GM18868 (cell line): Measurements from ENCODE around the gene PAX8.
"Not testable (repeated sequence)": the region's sequence is repeated elsewhere in the genome, so short reads cannot be mapped to it uniquely, and the experiment has no call there.

Experiments
- ATAC-seq: cut with Tn5 transposase; IDR thresholded peaks from one replicate; pipeline ENCODE4 v1.9.1; 2021; ENCODE audit warnings: mild to moderate bottlenecking, moderate library complexity; ENCODE audit not compliant: unreplicated experiment

Gene PAX8

DNA sequence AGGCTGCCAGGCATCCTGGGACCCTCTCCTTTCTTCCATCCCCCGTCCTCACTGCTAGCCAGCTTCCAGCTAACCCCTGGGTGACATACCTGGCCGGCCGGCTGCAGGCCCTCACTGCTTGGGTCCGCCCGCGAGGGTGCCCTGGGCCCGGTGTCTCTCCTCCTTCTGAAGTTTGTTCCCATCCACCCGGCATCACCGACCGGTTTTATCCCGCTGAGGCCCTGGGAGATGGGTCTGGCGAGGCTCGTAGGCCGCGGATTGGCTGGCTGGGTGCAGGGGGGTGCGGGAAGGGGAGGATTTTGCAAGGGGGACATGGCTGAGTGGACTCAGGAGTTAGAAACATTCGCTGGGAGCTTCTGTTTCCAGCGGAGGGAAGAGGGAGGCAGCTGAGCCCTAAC lies at the start of gene PAX8:
Gene PAX8, minus strand, starts transcription at position 180 of the 398 bp plus-strand sequence. CDS start 527 bp downstream, outside the sequence.
- no peak for ATAC-seq

DNA sequence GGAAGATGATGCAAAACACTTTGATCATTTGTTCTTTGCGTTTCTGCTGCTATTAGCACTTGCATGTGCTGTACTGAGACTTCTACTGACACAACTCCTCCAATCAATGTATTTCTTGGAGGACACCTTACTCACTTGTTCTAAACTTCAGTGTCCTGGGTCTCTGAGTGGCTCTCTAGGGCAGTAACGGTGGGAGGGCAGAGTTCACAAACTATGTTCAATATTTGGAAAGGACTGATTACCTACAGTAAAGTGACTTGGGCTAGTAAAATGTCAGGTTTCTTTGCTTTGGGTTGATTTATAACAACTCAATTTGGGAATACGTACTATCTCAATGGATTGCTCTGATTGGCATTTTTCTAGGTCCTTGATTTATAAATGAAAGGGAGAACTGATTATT lies 49.3 kb upstream of the PAX8 start:
- ATAC-seq, result no peak

DNA sequence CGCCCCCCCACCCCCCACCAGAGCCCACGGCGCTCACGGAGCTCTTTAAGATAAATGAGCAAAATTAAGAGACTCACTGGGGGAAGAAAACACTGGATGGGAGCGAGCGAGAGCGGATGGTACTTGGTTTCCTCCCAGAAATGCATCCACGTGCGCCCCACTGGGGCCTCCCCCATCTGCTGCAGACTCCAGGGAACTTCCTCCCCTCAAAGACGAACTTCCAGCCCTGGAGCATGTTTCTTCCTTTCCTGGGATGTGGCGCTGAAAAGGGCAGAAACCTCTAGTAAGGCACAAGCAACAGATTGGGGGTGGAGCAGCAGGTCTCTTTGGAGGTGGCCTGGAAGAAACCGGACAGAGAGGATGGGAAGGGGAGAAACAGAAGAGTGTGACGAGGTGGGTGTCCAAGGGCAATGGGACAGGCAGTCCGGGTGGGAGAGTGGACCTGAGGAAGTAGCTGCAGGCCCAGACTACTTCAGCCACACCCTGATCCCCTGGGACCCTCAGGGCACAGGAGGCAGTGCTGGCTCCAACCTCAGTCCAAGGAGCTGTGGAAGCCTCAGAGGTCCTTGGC lies 46.5 kb upstream of the PAX8 start:
- ATAC-seq, result not testable (repeated sequence)

DNA sequence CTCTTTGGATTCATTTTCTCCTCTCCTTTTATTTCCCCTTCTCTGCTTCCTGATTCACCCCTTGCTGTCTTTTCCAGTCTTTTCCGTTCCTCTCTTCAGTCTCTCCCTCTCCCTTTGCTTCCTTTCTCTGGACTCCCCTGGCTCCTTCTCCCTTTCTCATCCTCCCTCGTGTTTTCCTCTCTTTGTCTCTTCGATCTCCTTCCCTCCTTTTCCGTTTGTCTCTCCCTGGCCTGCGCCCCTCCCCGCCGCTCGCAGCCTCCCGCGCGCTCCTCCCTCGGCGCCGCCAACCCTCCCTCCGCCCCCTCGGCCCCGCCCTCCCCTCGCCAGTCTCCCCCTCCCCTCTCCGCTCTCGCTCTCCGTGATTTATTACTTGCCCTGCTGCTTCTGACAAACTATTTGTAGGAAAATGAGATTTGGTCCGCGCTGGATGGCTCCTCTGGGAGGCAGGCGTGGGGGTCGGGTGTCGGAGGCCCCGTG lies 46.0 kb upstream of the PAX8 start:
- ATAC-seq, result peak; percentile 48

DNA sequence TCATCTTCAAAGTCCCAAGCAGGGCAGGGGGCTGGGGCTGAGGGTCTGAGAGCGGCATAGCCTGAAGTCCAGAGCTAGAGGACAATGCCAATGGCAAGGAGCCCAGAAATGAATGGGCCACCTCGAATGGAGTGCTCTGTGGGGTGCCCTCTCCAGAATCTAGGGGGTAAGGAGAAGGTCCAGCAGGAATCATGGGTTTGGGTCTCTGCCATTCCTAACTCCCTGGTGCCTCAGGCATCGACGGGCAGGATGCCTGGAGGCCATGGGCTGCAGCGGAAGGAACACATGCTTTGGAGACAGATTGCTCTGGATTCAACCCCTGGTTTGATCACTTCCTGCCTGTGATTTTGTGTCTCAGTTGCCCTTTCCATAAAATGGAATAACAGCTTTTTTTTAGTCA lies 44.4 kb upstream of the PAX8 start:
- not testable (repeated sequence) for ATAC-seq

DNA sequence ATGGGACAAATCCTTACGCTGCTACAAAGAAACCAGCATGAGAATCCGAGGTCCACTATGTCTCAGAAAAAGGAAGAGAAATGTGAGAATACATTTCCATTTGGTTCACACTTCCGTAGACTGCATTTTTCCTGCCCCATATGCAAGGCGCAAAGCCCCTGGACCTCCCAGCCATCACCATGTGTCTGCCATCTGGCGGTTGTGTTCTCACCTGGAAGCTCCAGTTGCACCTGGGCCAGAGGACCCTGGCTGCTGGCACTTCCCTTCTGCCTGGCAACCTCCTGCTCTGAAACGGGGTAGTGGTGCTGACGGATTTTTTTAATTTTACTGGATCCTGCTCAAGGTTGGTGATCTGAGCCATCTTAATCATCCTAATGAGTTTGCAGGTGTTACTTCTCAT lies 41.4 kb upstream of the PAX8 start:
- ATAC-seq, result not testable (repeated sequence)

DNA sequence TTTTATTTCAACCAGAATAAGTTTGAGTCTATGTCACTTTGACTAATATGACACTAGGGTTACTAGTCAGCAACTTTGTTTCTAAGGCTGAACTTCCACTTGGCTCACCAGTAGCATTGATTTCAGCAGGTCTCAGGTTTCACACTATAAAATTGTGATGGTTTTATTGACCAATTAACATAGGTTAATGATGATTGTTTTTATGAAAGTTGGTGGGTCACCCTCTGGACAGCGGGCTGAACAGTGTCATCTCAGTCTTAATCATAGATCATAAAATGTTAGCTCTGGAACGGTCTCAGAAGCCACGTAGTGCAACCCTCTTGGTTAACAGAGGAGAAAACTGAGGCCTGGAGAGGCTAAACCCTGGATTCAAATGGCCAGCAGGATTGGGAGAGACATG lies 40.2 kb upstream of the PAX8 start:
- ATAC-seq, result not testable (repeated sequence)

DNA sequence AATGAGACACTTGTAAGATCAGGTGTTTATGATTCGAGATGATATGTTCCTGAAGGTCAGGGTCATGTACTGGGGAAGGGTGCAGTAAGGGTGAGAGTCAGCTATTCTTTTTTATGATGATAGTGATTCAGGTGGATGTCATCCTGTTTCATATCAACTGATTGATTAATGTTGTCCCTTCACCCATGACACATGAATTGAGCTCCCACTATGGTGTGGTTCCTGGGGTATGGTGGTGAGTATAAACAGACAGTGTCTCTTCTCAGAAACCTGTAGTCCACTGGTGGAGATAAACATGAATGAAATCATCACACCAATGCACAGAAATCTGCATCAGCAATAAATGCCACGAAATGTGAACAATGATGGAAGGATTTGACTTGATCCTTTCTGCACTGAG lies 37.4 kb upstream of the PAX8 start:
- ATAC-seq, result no peak

DNA sequence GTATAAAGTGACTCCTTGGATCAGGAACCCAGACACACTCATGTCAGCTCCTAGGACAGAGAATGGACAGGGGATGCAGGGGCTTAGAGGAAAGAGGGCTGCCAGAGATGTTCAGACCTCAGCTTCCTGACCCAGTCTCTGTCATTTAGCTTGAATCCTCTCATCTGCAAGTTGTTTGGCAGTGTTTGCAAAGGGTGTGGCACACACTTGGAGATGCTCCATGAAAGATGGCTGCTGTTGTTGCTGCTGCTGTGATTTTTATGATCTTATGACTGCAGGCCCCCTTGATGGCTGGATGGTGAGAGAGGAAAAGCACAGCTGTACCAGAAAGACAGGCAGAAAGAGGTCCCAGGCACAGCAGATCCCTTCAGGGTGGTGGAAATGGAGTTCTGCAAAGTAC lies 35.9 kb upstream of the PAX8 start:
- not testable (repeated sequence) for ATAC-seq

DNA sequence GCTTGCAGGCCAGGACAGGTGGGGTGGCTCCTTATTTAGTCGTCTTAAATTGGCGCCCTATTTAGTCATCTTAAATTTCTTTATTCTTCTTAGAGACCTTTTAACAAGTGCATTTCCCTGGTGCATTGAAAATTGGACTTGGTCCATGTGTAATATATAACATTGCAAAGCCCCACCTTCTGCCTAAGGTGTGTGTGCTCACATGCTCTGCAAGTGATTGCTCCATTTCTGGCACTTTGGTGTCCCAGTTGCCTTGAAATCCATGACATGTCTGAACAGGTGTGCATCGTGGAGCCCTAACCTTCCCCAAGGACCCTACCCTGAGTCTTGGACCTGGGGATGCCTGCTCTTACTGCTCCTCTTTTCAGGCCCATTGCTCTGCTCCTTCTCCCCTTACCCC lies 35.5 kb upstream of the PAX8 start:
- not testable (repeated sequence) for ATAC-seq

DNA sequence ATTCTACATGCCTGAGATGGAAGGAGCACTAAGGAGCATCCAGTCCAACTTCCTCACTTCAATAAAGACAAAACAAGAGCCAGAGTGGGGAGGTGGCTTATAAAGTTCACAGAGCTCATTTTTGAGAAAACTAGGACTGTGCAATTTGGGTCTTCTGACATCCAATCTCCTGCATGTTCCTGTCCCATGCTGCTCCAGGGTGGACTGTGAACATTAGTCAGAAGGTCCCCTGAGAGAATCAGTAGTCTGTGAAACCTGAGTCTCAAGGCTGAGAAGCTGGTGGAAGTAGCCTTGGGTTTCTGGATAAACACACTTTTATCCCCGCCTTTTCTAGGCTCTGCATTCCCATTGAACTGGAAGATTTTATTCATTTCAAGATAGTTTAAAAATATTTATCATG lies 33.1 kb upstream of the PAX8 start:
- ATAC-seq, result not testable (repeated sequence)

DNA sequence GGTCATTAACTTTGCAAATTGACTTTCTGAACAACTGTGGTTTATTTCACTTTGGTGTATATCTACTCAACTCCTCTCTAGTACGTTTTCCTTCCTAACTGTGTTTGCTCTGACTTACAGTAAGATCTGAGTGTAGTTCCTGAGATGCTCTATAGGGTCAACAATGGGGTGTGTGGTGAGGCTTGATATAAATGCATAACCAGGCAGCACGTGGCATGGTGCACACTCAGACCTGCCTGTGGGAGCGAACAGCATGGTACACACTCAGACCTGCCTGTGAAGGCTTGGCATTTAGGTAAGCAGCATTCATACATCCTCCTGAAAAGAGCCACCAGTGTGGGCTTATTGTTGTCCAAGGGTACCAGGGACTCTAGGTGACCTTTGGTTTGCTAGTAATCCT lies 32.5 kb upstream of the PAX8 start:
- not testable (repeated sequence) for ATAC-seq

DNA sequence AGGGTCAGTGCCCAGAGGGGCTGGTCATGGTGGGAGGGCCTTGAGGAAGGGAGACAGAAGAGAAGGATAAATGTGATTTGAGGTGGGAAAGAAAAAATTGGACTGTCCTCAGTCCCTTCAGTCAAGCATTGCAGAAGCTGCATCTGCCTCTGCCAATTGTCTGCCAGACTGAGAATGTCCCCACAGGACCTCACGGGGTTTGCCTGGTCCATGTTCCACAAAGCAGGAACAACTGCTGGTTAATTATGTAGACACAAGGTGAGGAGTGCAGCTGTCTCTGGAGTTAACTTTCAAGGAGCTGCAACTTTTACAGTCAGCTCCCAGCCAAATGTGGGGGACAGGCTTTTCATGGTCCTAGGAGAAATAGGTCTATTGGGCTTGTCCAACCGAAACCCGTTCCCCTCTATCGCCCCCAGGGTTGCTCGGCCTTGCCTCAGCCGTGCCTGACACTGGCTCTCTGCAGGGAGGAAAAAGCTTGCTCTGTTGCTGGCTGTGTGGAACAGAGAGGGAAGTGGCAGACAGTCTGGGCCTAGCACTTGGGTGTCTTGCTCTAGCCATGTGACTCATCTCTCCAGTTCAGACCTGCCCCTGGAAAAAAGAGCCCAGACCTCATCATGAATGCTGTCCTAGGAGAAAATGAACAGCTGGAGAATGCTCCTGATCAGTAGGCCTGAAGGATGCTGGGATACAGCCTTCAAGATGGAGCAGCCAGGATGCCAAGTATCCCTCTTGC lies 31.1 kb upstream of the PAX8 start:
- ATAC-seq, result no peak

DNA sequence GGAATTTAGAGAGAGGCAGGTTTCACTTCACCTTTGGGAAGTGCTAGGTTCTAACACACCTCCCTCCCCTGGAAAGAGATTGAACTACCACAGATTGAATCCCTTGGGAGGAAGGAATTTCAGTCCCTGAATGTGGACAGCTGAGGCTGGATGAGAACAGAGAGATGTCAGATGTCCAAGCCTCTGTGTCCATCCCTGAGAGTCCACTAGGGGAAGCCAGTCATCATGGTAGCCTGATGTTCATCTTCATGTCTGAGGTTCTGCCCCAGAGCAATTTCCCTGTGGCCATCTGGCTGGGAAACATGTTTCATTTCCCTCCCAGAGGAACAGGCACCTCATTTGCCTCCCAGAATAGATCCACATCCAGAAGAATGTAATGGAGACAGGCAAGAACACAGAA lies 30.1 kb upstream of the PAX8 start:
- ATAC-seq, result not testable (repeated sequence)

DNA sequence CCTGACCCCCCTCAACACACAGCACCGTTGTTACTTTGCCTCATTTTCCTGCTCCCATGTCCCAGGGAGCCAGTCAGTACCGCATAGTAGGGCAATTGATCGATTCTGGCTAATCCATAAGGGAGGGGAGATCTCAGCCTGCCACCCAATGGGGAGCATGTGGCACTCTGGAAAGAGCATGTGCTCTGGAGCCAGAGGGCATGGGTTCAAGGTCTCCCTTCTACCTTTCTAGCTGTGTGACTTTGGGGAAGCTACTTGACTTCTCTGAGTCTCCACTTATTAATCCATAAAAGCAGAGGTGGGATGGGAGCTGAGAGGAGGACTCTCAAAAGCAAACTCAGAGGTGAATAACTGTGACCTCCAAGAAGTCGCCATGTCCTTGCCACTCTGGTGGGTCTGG lies 27.5 kb upstream of the PAX8 start:
- not testable (repeated sequence) for ATAC-seq

DNA sequence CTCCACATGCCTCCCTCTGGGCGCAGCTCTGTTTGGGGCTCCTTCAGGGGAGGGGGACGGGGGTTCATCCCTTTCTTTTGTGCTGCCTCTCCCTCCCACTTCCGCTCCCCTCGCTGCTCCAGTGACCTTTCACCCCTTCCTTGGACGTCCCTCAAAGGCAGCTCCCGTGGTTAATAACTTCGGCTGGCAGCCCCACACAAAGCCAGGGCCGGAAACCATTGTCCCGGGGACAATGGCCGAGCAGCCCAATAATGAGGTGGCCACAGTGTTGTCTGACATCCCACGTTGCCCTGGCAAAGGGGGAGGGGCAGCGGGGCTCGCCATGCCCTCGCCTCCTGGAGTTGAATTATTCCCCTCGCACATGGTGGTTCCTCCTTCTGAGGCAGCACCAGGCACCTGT lies 27.0 kb upstream of the PAX8 start:
- not testable (repeated sequence) for ATAC-seq

DNA sequence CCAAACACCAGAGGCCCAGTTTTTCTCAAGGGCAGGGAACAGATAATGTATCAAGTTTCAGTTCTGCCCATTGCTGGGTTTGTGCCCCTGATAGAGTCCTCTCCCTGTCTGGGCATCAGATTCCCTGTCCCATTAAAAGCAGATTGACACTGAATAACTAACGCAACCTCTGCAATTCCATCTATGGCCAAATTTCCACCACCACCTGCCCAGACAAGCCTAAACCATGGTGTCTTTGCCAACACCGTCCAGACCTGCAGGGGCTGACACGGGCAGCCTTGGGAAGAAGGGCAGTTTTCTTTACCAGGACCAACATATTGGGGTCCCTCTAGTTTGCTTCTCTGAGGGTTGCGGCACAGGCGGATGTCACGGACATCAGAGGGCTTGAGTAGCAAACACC lies 26.4 kb upstream of the PAX8 start:
- ATAC-seq, result no peak

DNA sequence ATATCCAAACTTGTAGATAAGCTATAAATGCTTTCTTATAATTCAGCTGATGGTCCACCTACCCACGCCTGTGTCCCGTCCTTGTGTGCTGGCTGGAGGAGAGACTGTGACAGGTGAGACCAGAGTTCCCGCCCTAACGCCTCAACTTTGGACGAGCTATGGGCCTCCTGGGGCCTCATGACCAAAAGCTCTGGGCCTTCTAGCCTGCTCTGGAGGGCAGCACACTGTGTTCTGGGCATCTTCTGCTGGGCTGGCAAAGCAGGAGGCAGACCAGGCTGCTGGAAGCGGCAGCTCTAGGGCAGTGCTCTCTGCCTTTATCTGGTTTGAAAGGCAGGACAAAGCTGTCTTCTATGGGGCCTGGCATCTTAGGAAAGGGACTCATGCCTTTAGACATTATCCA lies 26.0 kb upstream of the PAX8 start:
- no peak for ATAC-seq

DNA sequence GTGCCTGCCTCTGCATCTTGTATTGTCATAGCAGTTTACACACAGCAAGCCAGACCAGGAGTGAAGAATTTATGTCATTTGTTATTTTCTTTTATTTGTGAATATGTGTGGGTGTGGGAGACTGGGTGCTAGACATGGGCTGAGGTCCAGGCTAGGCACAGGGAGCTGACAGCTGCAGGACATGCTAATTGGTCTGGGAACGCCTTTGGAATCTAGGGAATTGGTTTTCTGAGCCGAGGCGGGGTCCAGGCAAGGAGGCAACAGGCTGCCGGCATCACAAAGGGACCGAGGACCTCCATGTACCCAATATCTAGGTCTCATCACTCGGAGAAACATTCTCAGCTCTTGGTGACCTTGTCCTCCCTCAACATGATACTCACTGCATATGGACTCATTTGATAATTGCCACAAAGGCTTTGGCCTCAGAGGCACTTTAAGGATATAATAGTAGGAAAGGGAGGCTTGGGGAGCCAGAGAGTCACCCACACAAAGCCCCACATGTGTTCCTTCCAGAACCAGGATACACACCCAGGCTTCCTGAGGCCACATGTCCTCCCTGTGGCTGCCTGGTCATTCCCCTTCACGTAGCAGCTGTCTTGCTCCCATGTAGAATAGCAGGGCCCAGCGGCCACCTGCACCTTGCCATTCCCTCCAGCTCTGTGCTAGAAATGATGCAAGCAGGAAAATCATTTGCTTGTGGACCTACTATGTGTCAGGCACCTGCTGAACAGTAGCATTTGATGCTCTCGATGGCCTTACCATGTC lies 23.7 kb upstream of the PAX8 start:
- ATAC-seq, result not testable (repeated sequence)

DNA sequence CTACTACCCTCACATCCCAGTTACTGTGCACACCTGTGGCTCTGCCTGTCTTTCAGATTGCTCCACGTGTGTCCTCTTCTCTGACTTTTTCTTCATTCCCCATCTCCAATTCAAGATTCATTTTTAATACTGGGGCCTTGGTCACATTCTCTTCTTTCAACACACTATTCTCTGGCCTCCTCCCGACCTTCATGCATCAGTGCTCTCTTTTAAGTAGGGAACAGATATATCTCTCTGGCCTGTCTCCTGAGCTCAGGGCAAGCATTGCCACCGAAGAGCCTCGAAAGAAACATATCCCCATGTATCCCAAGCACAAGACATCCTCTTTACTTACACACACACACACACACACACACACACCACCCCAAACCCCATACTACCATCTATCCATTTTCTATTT lies 21.6 kb upstream of the PAX8 start:
- ATAC-seq, result no peak

DNA sequence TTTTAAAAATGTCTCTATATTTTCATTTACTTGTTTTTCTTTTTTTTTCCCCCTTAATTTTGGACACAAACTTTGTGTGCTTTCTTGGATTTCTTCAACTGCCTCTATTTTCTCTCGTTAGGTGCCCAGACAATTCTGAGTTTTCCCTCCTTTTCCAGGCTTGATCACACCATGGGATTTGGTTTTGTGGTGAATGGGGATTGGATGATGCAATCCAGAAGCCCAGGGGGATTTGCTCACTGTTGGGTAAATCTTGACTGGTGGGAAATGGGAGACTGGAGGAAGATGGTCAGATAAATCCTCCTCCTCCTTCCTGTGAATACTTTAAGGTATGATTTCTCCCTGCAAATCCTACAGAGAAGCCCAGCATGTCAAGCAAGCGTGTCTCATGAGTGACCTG lies 19.5 kb upstream of the PAX8 start:
- no peak for ATAC-seq

DNA sequence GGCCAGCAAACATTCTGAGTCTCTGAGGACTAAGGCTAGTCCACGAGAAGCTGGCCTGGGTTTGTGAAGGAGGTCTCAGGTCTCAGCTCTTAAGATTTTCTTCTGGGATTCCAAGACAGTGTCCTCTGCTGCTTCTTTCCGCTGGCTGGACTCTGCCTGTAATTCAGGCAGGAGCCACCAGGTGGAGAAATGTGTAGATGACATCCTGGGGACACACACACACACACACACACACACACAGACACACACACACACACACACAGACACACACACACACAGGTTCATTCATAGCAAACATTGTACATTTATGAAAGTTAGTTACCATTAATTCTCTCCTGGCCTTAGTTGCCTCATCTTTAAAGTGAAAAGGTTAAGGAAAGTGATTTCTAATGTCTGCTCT lies 18.9 kb upstream of the PAX8 start:
- ATAC-seq, result not testable (repeated sequence)
